Smooth muscle cell of the brain vasculature (primary cell): ENCODE measurements around the gene ZNF473.
"Not testable (repeated sequence)": the region's sequence is repeated elsewhere in the genome, so short reads cannot be mapped to it uniquely, and the experiment has no call there.

Experiments used
- DNase-seq: peaks from one replicate; pipeline ENCODE4 v3.0.0-alpha.2; 2012; ENCODE audit warnings: low read depth, low spot score

Gene ZNF473

DNA sequence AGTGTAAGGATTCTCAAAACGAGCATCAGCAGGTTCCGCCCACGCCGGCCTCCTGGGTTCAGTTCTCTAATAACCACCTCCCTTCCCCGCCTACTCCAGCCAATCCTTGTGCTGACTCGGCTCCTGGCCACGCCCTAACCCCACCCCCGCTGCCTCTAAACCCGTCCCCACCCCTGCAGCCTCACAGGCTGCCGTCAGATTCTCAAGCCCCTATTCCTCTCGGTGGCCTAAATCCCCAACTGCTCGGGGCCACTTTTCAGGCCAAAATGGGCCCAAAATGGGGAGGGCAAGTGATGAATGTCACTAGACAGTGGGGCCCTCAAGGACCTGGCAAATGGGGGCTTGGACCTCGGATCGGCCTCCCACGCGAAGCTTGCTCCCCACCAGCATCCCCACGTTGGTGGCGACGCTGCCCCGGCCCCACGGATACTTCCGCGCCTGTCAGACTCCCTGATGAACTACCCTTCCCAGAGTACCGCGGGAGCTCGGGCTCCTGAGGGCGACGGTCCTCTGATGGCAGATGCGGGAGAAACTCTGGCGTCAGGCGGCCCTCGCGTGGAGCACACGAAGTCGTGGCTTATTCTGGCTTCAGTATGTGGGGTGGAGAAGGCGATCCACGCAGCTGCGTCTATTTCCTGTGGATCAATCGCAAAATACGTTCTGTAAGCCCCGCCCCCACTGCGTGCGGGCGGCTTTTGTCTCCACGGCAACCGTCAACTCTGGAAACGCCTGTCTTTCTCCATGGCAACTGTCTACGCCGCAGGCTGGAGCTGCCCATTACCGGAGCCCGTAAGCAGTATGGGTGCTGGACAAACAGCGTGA is 24.8 kb downstream of the ZNF473 start:
- DNase-seq: no peak

DNA sequence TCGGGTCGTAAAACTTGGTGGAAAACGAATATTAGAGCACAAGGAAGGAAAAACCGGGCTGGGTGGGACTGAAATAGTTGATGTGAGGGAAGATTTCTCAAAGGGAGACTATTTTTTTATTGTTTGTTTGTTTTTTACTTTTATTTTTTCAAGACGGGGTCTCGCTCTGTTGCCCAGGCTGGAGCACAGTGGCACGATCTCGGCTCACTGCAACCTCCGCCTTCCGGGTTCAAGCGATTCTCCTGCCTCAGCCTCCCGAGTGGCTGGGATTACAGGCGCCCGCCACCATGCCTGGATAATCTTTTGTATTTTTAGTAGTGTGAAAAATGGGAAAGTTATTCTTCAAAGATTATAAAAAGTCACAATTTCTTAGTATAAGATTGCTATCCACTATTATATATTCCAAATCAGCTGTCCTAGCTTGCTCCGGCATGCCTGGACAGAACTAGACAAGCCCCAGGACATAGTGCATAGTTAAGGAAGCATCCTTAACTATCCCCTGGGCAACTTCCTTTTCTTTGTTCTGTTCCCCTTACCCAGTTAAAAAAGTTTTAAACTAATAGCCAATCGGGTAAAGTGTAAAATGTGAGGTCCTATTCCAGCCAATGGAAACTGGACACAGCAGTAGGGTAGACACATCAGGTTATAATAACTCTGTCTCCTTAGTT is 25.6 kb downstream of the ZNF473 start:
- DNase-seq: not testable (repeated sequence)

- DNase-seq: no peak
These were observed 26.2 kb downstream of the ZNF473 start for GRCh38 chr19:50051964-50052363.

- no peak for DNase-seq
These were observed 27.3 kb downstream of the ZNF473 start for GRCh38 chr19:50053119-50053518.

GRCh38 chr19:50058425-50058824 is 32.6 kb downstream of the ZNF473 start:
- DNase-seq: no peak

GRCh38 chr19:50059045-50059444 is 33.2 kb downstream of the ZNF473 start:
- no peak for DNase-seq

DNA sequence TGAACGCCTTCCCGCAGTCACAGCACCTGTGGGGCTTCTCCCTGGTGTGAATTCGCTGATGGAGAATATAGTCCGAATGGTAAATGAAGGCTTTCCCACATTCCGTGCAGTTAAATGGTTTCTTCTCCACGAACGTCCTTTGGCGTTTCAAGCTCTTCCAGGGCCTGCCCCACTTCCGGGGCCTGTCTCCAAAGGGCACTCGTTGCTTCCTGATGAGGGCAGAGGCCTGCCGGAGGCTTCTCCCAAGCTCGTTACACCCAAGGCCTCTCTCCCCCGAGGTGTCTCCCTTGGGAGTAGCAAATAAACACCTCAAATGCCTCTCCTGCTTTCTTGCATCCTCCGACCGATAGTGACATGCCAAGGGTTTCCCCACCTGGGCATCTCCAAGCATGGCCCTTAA is 34.3 kb downstream of the ZNF473 start:
- DNase-seq: no peak

GRCh38 chr19:50061650-50062049 is 35.8 kb downstream of the ZNF473 start:
- DNase-seq: no peak

- no peak for DNase-seq
These were observed 40.1 kb downstream of the ZNF473 start for GRCh38 chr19:50065938-50066337.

DNA sequence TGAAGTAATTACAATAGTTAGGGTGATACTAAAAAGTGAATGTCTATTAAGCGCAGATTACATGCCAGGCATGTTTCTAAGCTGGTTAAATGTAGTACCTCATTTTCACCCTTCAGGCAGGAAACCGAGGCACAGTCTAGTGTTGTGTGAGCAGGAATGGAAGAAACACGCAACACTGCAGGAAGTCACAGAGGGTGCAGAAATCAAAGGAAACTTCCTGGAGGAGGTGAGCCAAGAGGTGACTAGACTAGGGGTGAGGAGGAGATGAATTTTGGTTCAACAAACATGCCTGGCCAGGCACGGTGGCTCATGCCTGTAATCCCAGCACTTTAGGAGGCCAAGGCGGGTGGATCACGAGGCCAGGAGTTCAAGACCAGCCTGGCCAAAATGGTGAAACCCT is 41.8 kb downstream of the ZNF473 start:
- no peak for DNase-seq

DNA sequence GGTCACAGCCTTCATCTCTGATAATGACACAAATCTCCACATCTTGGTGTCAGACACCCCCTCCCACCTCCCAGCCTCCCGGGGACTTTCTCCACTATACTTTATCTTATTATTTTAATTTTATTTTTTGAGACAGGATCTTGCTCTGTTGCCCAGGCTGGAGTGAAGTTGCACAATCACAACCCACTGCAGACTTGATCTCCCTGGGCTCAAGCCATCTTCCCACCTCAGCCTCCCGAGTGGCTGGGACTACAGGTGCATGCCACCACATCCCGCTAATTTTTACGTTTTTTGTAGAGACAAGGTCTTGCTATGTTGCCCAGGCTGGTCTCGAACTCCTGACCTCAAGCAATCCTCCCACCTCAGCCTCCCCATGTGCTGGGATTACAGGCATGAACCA is 42.6 kb downstream of the ZNF473 start:
- DNase-seq: not testable (repeated sequence)

DNA sequence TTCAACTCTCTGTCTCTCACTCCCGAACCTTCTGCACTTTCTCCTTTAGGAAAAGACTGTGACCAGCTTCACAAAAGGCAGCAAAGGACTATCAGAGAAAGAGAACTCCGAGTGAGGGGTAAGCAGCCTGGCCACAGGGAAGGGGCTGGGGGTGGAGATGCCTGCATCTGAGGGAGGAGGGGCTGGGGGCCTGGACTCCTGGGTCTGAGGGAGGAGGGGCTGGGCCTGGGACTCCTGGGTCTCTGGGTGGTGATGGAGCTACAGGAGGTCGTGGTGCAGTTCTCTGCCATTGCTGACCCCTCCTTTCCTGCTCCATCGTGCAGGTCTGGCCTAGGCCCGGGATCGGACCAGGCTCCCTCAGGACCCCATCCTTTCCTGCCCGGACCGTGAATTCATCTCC is 49.3 kb downstream of the ZNF473 start:
- not testable (repeated sequence) for DNase-seq

GRCh38 chr19:50075644-50076372 is 50.0 kb downstream of the ZNF473 start:
- not testable (repeated sequence) for DNase-seq

GRCh38 chr19:50076581-50077355 is 51.0 kb downstream of the ZNF473 start:
- DNase-seq: not testable (repeated sequence)

DNA sequence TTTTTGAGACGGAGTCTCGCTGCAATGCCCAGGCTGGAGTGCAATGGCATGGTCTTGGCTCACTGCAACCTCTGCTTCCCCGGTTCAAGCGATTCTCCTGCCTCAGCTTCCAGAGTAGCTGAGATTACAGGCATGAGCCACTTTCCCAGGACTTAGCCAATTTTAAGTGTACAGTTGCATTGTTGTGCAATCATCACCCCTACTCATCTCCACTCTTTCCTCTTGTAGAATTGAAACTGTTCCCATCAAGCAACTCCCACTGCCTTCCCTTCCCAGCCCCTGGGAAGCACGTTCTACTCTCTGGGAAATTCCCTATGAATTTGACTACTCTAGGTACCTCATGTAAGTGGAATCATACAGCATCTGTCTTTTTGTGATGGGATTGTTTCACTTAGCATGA is 53.2 kb downstream of the ZNF473 start:
- not testable (repeated sequence) for DNase-seq

DNA sequence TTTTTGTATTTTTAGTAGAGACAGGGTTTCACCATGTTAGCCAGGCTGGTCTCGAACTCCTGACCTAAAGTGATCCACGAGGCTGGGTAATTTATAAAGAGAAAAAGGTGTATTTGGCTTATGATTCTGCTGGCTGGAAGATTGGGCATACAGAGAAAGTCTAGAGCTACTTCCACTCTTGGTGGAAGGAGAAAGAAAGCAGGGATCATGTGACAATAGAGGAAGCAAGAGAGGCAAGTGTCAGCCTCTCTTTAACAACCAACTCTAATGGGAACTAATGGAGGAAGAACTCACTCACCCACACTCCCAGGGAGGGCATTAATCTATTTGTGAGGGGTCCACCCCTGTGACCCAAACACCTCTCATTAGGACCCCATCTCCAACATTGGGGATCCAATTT is 58.6 kb downstream of the ZNF473 start:
- DNase-seq: not testable (repeated sequence)

DNA sequence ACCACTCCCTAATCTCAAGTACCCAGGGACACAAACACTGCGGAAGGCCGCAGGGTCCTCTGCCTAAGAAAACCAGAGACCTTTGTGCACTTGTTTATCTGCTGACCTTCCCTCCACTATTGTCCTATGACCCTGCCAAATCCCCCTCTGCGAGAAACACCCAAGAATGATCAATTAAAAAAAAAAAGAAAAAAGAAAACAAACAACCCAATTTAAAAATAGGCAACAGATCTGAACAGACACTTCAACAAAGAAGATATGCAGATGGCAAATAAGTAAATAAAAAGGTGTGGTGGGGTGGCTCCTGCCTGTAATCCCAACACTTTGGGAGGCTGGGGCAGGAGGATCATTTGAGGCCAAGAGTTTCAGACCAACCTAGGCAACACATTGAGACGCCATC is 61.3 kb downstream of the ZNF473 start:
- DNase-seq: not testable (repeated sequence)

GRCh38 chr19:50090706-50091105 is 64.9 kb downstream of the ZNF473 start:
- DNase-seq: not testable (repeated sequence)

DNA sequence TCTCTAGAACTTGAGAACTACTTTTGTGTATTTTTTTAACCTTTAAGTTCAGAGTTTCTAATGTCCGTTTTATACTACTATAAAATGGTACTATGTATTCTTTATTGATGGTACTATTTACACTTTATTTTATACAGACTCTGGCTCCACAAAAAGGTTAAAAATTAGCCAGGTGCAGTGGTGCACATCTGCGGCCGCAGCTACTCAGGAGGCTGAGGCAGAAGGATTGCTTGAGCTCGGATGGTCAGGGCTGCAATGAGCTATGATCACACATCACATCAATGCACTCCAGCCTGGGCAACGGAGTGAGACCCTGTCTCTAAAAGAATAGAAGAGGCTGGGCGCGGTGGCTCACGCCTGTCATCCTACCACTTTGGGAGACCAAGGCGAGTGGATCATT is 66.0 kb downstream of the ZNF473 start:
- DNase-seq: not testable (repeated sequence)

GRCh38 chr19:50092597-50092996 is 66.8 kb downstream of the ZNF473 start:
- DNase-seq: not testable (repeated sequence)

DNA sequence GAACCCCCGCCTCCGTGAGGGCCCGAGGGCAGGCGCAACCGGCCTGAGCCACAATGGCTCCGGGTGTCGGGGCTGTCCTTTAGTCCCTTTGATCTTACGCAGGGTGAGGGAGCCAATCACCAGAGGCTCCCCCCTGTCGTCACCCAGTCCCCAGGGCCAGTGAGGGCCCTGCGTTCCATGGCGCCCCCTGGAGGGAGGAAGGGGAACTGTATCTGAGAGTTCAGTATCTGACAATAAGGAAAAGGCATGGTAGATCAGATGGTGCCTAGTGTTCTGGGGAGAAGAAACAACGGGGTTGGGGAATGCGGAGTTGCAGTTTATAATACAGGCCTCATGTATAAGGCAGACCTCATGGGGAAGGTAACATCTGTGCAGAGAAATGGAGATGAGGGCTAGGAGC is 72.1 kb downstream of the ZNF473 start:
- DNase-seq: not testable (repeated sequence)

GRCh38 chr19:50098892-50099291 is 73.1 kb downstream of the ZNF473 start:
- DNase-seq: not testable (repeated sequence)
